Hepatocyte (in vitro differentiated cells): ENCODE measurements around the gene IGSF1. TPM values are rescaled to one million over a fixed set of nuclear protein-coding genes. Genes with fewer than 3 reads are reported as not detected.

ENCODE experiments used
- DNase-seq: peaks from one replicate; pipeline ENCODE4 v3.0.0-alpha.2; 2016; ENCODE audit warnings: low spot score
- H2AFZ ChIP-seq: fragments of 200-600 bp; sonication (generic); 2 replicates; pipeline ENCODE4 v1.6.0; 2016; ENCODE audit warnings: antibody characterized with exemption, mild to moderate bottlenecking
- H3K27ac ChIP-seq: fragments of 200-600 bp; sonication (generic); 2 replicates; pipeline ENCODE4 v1.5.1; 2016; ENCODE audit warnings: mild to moderate bottlenecking
- H3K27me3 ChIP-seq: fragments of 200-600 bp; sonication (generic); 2 replicates; pipeline ENCODE4 v1.6.1; 2016
- H3K36me3 ChIP-seq: fragments of 200-600 bp; sonication (generic); replicated peaks from 2 replicates; pipeline ENCODE4 v1.5.1; 2016; ENCODE audit warnings: low read depth; ENCODE audit not compliant: insufficient read depth
- H3K4me1 ChIP-seq: fragments of 200-600 bp; sonication (generic); 2 replicates; pipeline ENCODE4 v1.5.1; 2016; ENCODE audit warnings: mild to moderate bottlenecking, moderate library complexity; ENCODE audit not compliant: insufficient read depth
- H3K4me2 ChIP-seq: fragments of 200-600 bp; sonication (generic); 2 replicates; pipeline ENCODE4 v1.6.0; 2016
- H3K4me3 ChIP-seq: fragments of 200-600 bp; sonication (generic); 2 replicates; pipeline ENCODE4 v1.5.1; 2016; ENCODE audit warnings: mild to moderate bottlenecking
- H3K79me2 ChIP-seq: fragments of 200-600 bp; sonication (generic); 2 replicates; pipeline ENCODE4 v1.6.0; 2017; ENCODE audit warnings: mild to moderate bottlenecking
- H3K9me2 ChIP-seq: fragments of 200-600 bp; sonication (generic); replicated peaks from 2 replicates; pipeline ENCODE4 v1.6.0; 2017; ENCODE audit warnings: mild to moderate bottlenecking; ENCODE audit not compliant: insufficient read depth
- H3K9me3 ChIP-seq: fragments of 200-600 bp; sonication (generic); 2 replicates; pipeline ENCODE4 v1.5.1; 2016; ENCODE audit warnings: low read depth, mild to moderate bottlenecking
- H4K20me1 ChIP-seq: fragments of 200-600 bp; sonication (generic); 2 replicates; pipeline ENCODE4 v1.6.0; 2016; ENCODE audit warnings: mild to moderate bottlenecking; ENCODE audit not compliant: insufficient read depth, poor library complexity, severe bottlenecking
- CTCF ChIP-seq: fragments of 200-600 bp; sonication (generic); IDR thresholded peaks from 2 replicates; pipeline ENCODE4 v1.5.1; 2016; ENCODE audit warnings: antibody characterized with exemption, mild to moderate bottlenecking; ENCODE audit not compliant: poor library complexity
- EZH2 ChIP-seq: fragments of 200-600 bp; sonication (generic); IDR thresholded peaks from 2 replicates; pipeline ENCODE4 v1.6.1; 2016; ENCODE audit warnings: antibody characterized with exemption, mild to moderate bottlenecking, borderline replicate concordance
- EZH2phosphoT487 ChIP-seq: fragments of 200-600 bp; sonication (generic); IDR thresholded peaks from one replicate; pipeline ENCODE4 v1.6.1; 2018; ENCODE audit warnings: antibody characterized with exemption, mild to moderate bottlenecking, low read depth, moderate library complexity; ENCODE audit not compliant: unreplicated experiment, severe bottlenecking
- WGBS: methylation state at CpG from one replicate; pipeline ENCODE4 v1.1.6; 2016; ENCODE audit warnings: low lambda C conversion rate; ENCODE audit errors: missing lambda C conversion rate; 5-methylcytosine and 5-hydroxymethylcytosine counted together
- polyA plus RNA-seq: library from polyadenylated mRNA; unstranded; fragments of >200 nt; fragmentation: Nextera tagmentation; extraction: Ambion mirVana; gene quantifications from 2 replicates; pipeline ENCODE4 v1.2.1, GENCODE V29; 2016
- total RNA-seq: library from RNA; depleted of rRNA; stranded (reverse); fragments of >200 nt; gene quantifications from 2 replicates; pipeline ENCODE4 v1.2.3, GENCODE V29; 2014

IGSF1 gene, protein sequence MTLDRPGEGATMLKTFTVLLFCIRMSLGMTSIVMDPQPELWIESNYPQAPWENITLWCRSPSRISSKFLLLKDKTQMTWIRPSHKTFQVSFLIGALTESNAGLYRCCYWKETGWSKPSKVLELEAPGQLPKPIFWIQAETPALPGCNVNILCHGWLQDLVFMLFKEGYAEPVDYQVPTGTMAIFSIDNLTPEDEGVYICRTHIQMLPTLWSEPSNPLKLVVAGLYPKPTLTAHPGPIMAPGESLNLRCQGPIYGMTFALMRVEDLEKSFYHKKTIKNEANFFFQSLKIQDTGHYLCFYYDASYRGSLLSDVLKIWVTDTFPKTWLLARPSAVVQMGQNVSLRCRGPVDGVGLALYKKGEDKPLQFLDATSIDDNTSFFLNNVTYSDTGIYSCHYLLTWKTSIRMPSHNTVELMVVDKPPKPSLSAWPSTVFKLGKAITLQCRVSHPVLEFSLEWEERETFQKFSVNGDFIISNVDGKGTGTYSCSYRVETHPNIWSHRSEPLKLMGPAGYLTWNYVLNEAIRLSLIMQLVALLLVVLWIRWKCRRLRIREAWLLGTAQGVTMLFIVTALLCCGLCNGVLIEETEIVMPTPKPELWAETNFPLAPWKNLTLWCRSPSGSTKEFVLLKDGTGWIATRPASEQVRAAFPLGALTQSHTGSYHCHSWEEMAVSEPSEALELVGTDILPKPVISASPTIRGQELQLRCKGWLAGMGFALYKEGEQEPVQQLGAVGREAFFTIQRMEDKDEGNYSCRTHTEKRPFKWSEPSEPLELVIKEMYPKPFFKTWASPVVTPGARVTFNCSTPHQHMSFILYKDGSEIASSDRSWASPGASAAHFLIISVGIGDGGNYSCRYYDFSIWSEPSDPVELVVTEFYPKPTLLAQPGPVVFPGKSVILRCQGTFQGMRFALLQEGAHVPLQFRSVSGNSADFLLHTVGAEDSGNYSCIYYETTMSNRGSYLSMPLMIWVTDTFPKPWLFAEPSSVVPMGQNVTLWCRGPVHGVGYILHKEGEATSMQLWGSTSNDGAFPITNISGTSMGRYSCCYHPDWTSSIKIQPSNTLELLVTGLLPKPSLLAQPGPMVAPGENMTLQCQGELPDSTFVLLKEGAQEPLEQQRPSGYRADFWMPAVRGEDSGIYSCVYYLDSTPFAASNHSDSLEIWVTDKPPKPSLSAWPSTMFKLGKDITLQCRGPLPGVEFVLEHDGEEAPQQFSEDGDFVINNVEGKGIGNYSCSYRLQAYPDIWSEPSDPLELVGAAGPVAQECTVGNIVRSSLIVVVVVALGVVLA (N-terminal part only)
- total RNA-seq (15.1 and 16.7 TPM in 2 replicates), polyA plus RNA-seq (7.1 and 13.1 TPM in 2 replicates)

DNA sequence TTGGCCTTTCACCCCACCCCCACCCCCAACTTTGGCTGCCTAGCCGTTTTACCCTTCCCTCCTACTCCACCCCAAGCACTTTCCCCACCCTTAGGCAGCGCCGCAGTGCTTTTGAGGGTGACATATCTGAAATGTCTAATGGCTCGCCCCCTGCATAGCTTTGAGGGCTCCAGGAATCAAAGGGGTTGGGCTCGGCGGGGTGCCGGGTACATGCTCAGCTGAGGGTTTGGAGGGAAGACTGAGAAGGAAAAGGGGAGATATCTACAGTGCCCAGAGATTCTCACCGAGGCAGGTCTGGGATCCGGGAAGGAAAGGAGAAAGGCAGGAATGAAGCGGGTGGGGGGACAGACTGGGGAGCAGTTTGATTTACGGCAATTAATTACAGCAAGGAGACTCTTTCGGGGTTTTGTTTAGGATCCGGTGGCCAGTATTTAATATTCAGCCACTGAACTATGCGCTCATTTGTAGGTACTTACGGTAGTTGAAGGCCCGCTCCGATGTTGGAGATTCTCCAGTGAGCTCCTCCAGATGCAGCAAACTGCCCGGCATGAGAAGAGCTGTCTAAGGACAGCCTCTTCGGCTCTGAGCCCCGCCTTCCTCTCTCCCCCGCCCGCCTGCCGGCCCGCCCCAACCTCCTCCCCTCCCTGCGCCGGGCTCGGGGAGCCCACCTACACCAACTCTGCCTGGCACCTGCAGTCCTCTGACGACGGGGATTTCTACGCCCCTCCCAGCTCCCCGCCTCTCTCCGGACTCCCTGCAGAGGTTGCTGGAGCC is at the start of gene IGSF1:
Gene IGSF1, minus strand, starts transcription at position 569 of the 774 bp plus-strand sequence. CDS start 2,632 bp downstream, outside the sequence.
- Histone ChIP-seq H3K4me3 (no peak within 1 kb of the TSS), H3K9me3 (no peaks in the 10 kb centered on the region), H2AFZ (peak within 1 kb of the TSS; percentile 26), H3K79me2 (no peaks in the 10 kb centered on the region), H3K27ac (no peak within 1 kb of the TSS), H4K20me1 (no peaks in the 10 kb centered on the region), H3K27me3 (no peaks in the 10 kb centered on the region), H3K4me2 (peak within 1 kb of the TSS; percentile 82), H3K9me2 (no peaks in the 10 kb centered on the region), H3K4me1 (no peaks in the 10 kb centered on the region), H3K36me3 (no peaks in the 10 kb centered on the region)
- WGBS = 52% methylated on average over 30 of the region's 32 CpGs
- peak; percentile 60 for DNase-seq
- TF ChIP-seq EZH2phosphoT487 = no peak
- TF ChIP-seq CTCF = no peak
- TF ChIP-seq EZH2 = no peak

GRCh38 chrX:131332331-131332730 is 43.2 kb upstream of the IGSF1 start:
- Histone ChIP-seq H3K79me2 (no peaks in the 10 kb centered on the region), H3K4me2 (no peak overlapping the region), H4K20me1 (no peaks in the 10 kb centered on the region), H3K9me2 (no peaks in the 10 kb centered on the region), H3K27me3 (no peaks in the 10 kb centered on the region), H3K4me1 (no peaks in the 10 kb centered on the region), H2AFZ (no peak overlapping the region), H3K9me3 (no peaks in the 10 kb centered on the region), H3K36me3 (no peaks in the 10 kb centered on the region), H3K4me3 (no peak overlapping the region), H3K27ac (no peak overlapping the region)
- TF ChIP-seq EZH2phosphoT487 (no peak), CTCF (no peak), EZH2 (no peak)
- no peak for DNase-seq
- 85% methylated on average over 3 of the region's 3 CpGs for WGBS

DNA sequence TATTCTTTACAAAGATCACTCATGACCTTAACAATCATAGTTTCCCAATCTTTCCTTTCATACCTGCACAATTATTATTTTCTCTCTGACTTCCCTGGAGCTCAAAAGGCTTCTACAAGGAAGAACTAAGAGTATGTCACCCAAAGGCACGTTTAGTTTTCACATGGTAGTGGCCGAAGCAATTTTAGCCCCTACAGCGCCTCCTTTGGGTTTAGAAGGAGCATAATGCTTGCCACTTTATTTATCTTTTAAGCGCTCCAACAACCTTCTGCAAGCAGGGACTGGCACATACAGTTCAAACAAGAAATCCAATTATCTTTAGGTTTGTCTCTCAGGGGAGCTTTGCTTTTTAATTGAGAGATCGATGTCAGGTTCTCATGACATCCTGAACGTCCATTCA is 42.0 kb upstream of the IGSF1 start:
- no peaks in the 10 kb centered on the region for H3K4me1 ChIP-seq
- WGBS = 69% methylated on average over 6 of the region's 6 CpGs
- H4K20me1 ChIP-seq = no peaks in the 10 kb centered on the region
- no peak overlapping the region for H2AFZ ChIP-seq
- no peaks in the 10 kb centered on the region for H3K79me2 ChIP-seq
- DNase-seq = no peak
- H3K27me3 ChIP-seq = no peaks in the 10 kb centered on the region
- no peaks in the 10 kb centered on the region for H3K9me3 ChIP-seq
- no peak for TF ChIP-seq CTCF
- TF ChIP-seq EZH2 = no peak
- no peak for TF ChIP-seq EZH2phosphoT487
- H3K27ac ChIP-seq = no peak overlapping the region
- H3K4me2 ChIP-seq = no peak overlapping the region
- no peaks in the 10 kb centered on the region for H3K9me2 ChIP-seq
- H3K36me3 ChIP-seq = no peaks in the 10 kb centered on the region
- no peak overlapping the region for H3K4me3 ChIP-seq
